ENCODE data around the gene CTTNBP2NL.
A peak's percentile ranks its signal among the peaks of the same experiment; 100 is the strongest.
"Not testable (repeated sequence)": the region's sequence is repeated elsewhere in the genome, so short reads cannot be mapped to it uniquely, and the experiment has no call there.

Gene CTTNBP2NL

GRCh38 chr1:112390775-112391602, 5.0 kb upstream of the CTTNBP2NL start:
- DNase-seq (ENCODE audit: low read depth in 1 of 2, low spot score in 1 of 2) = peak; percentile 49 to 89
- in situ Hi-C loops (cut with HindIII; ENCODE audit: low pct_unique_long_range_greater_than_20kb, low sequenced_read_pairs) = no loop called here

GRCh38 chr1:112391603-112391940, 4.4 kb upstream of the CTTNBP2NL start:
- in situ Hi-C loops (cut with HindIII; ENCODE audit: low pct_unique_long_range_greater_than_20kb, low sequenced_read_pairs) = no loop called here
- DNase-seq (ENCODE audit: low read depth in 1 of 2, low spot score in 1 of 2) = no peak
- TF ChIP-seq JUND (IDR thresholded peaks at IDR 0.05; ENCODE audit: low read depth) = no peak

More at GRCh38 chr1:112390775-112391602, 5.0 kb upstream of the CTTNBP2NL start:
- TF ChIP-seq JUND (IDR thresholded peaks at IDR 0.05; ENCODE audit: low read depth) = no peak

DNA sequence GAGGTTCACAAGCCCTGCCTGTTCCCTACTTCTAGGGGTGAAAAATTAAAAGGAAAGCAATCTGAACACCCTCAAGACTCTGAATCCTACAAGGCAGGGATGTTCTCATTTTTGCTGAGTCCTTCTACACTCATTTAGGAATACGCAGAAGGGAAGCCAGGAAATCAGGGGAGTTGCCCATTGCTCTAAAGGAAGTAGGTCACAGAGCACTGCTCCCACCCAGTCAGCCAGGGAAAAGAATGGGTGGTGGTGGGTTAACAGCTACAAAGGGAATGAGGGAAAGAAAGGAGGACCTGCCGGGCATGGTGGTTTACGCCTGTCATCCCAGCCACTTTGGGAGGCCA, 2.4 kb upstream of the CTTNBP2NL start:
- DNase-seq (ENCODE audit: low read depth in 1 of 2, low spot score in 1 of 2) = no peak
- in situ Hi-C loops (cut with HindIII; ENCODE audit: low pct_unique_long_range_greater_than_20kb, low sequenced_read_pairs) = no loop called here
- TF ChIP-seq JUND (IDR thresholded peaks at IDR 0.05; ENCODE audit: low read depth) = no peak

DNA sequence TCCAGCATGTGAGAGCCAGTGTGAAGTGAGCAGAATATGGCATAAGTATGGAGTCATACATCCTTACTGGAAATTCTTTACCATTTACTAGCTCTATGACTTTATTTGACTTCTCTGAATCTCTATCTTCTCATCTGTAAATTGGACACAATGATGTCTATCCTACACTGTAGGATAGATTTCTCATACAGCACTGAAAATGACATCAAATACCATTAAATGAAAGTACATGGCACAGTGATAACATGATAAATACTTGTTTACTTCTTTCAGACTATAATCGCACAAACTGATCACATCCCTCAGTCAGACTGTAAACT, 1.3 kb upstream of the CTTNBP2NL start:
- DNase-seq (ENCODE audit: low read depth in 1 of 2, low spot score in 1 of 2) = no peak
- no peak for TF ChIP-seq JUND (IDR thresholded peaks at IDR 0.05; ENCODE audit: low read depth)
- in situ Hi-C loops (cut with HindIII; ENCODE audit: low pct_unique_long_range_greater_than_20kb, low sequenced_read_pairs) = no loop called here

DNA sequence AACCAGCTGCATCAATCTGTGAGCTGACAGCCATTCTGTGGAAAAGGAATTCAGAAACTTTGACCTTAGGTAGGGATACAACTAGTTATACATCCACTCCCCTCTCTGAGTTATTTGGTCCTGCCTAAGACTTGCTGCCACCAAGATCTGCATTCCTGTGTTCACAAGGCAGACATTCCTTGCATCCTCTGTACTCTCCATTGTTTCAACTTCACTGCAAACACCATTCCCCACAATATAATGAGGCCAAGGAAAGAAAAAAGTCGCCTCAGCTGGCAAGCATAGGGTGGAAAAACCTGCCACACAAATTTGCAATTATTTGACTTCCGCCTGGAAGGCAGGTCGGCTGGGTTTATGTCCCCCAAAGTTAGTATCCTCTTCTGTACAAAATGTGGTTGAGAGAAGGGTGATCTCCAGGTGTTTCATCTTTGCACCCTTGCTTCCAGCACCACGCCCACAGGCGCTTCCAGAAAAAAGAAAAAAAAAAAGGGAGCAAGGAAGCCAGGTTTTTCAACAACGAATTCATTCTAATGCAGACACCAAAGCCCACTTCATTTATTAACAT, 676 bp upstream of the CTTNBP2NL start:
- no peak for TF ChIP-seq JUND (IDR thresholded peaks at IDR 0.05; ENCODE audit: low read depth)
- in situ Hi-C loops (cut with HindIII; ENCODE audit: low pct_unique_long_range_greater_than_20kb, low sequenced_read_pairs) = no loop called here
- DNase-seq (ENCODE audit: low read depth in 1 of 2, low spot score in 1 of 2) = no peak

DNA sequence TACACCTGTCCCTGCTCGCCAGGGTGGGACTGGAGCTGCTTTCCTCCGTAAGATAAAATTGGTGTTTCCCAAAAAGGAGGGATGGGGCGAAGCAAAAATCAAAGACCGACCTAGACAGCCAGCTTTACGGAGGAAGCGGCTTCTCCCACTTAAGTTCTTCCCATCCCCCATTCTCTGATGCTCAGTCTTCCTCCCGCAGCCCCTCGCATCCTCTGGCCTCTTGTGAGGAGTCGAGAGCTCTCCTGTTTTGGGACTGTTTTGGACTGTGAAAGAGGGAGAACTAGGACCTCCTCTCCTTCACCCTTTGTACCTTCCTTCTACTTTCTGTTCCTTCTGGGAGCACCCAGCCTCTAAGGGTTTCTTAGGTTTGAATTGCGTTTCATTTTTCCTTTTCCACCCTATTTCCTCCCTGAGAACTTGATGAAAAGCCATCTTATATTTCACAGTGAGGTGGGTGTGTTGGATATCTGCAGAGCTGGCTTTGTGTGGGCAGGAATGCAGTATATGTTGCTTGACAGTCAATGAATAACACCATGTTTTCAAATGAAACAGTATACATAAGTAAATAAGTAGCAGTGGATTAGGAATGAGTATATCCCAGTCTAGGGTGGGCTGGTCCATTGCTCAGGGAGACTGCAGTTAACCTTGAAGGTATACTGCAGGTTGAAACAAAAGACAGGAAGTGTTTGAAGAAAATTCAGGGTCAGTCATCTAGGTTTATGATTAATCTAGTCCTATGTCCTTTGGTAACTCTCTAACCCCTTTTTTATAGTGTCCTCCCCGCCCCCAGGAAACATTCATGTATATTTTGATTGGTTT, 848 bp downstream of the CTTNBP2NL start:
- DNase-seq (ENCODE audit: low read depth in 1 of 2, low spot score in 1 of 2) = no peak
- in situ Hi-C loops (cut with HindIII; ENCODE audit: low pct_unique_long_range_greater_than_20kb, low sequenced_read_pairs) = no loop called here
- no peak for TF ChIP-seq JUND (IDR thresholded peaks at IDR 0.05; ENCODE audit: low read depth)

- TF ChIP-seq JUND (IDR thresholded peaks at IDR 0.05; ENCODE audit: low read depth) = no peak
- in situ Hi-C loops (cut with HindIII; ENCODE audit: low pct_unique_long_range_greater_than_20kb, low sequenced_read_pairs) = no loop called here
- DNase-seq (ENCODE audit: low read depth in 1 of 2, low spot score in 1 of 2) = no peak
These were observed 1.8 kb downstream of the CTTNBP2NL start for GRCh38 chr1:112397841-112398240.

- TF ChIP-seq JUND (IDR thresholded peaks at IDR 0.05; ENCODE audit: low read depth) = no peak
- in situ Hi-C loops (cut with HindIII; ENCODE audit: low pct_unique_long_range_greater_than_20kb, low sequenced_read_pairs) = no loop called here
- no peak for DNase-seq (ENCODE audit: low read depth in 1 of 2, low spot score in 1 of 2)
These were observed 3.4 kb downstream of the CTTNBP2NL start for GRCh38 chr1:112399456-112399855.

- in situ Hi-C loops (cut with HindIII; ENCODE audit: low pct_unique_long_range_greater_than_20kb, low sequenced_read_pairs); DNase-seq (ENCODE audit: low read depth in 1 of 2, low spot score in 1 of 2): not testable (repeated sequence)
These were observed 4.7 kb downstream of the CTTNBP2NL start for GRCh38 chr1:112400706-112401105.

GRCh38 chr1:112402682-112403643, 6.9 kb downstream of the CTTNBP2NL start:
- in situ Hi-C loops (cut with HindIII; ENCODE audit: low pct_unique_long_range_greater_than_20kb, low sequenced_read_pairs) = no loop called here
- TF ChIP-seq JUND (IDR thresholded peaks at IDR 0.05; ENCODE audit: low read depth) = no peak
- DNase-seq (ENCODE audit: low read depth in 1 of 2, low spot score in 1 of 2) = no peak

DNA sequence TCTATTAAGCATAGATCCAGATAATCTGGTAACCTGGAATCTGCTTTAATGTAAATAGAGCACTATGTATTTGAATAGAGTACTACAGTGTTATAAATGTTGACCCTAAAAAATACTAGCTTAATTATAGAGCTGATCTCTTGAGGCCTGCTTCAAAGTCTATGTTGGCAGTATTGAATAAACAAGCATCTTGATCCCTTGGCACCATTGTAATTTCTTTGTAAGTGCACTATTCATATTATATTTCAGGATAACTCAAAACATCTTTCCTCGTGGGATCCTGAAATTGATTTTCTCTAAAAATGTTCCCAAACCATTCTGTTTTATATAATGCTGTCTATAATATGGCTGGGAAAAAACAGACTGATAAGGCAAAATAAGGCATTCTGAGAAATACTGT, 10.8 kb downstream of the CTTNBP2NL start:
- no peak for DNase-seq (ENCODE audit: low read depth in 1 of 2, low spot score in 1 of 2)
- TF ChIP-seq JUND (IDR thresholded peaks at IDR 0.05; ENCODE audit: low read depth) = no peak
- in situ Hi-C loops (cut with HindIII; ENCODE audit: low pct_unique_long_range_greater_than_20kb, low sequenced_read_pairs) = no loop called here

GRCh38 chr1:112409414-112409813, 13.4 kb downstream of the CTTNBP2NL start:
- TF ChIP-seq JUND (IDR thresholded peaks at IDR 0.05; ENCODE audit: low read depth) = no peak
- in situ Hi-C loops (cut with HindIII; ENCODE audit: low pct_unique_long_range_greater_than_20kb, low sequenced_read_pairs) = no loop called here
- no peak for DNase-seq (ENCODE audit: low read depth in 1 of 2, low spot score in 1 of 2)

All from T47D (cell line).